HG02763 (cell line): Measurements from ENCODE around the gene THSD7B.
"Not testable (repeated sequence)": the region's sequence is repeated elsewhere in the genome, so short reads cannot be mapped to it uniquely, and the experiment has no call there.

Experiments used
- ATAC-seq: cut with Tn5 transposase; IDR thresholded peaks from one replicate; pipeline ENCODE4 v1.9.1; 2021; ENCODE audit warnings: mild to moderate bottlenecking, moderate library complexity; ENCODE audit not compliant: unreplicated experiment

THSD7B gene

DNA sequence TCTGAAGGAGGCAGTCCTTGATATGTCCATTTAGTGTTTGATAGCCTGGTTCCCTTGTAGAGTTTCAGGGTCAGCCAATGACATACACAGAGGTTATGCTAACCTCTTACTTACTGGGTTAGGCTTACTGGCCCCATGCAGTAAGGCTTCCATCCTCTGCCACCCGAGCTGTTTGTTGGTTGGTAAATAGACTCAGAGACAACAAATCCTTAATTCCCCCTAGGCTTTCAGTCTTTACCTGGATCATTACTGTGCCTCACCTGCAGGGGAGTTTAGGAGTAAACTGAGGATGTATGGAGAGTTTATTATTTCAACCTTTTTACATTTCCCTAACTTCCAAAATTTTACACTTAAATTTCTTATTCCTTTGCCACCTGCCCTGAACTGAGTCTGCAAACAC lies 746.2 kb downstream of the THSD7B start:
- ATAC-seq = no peak

DNA sequence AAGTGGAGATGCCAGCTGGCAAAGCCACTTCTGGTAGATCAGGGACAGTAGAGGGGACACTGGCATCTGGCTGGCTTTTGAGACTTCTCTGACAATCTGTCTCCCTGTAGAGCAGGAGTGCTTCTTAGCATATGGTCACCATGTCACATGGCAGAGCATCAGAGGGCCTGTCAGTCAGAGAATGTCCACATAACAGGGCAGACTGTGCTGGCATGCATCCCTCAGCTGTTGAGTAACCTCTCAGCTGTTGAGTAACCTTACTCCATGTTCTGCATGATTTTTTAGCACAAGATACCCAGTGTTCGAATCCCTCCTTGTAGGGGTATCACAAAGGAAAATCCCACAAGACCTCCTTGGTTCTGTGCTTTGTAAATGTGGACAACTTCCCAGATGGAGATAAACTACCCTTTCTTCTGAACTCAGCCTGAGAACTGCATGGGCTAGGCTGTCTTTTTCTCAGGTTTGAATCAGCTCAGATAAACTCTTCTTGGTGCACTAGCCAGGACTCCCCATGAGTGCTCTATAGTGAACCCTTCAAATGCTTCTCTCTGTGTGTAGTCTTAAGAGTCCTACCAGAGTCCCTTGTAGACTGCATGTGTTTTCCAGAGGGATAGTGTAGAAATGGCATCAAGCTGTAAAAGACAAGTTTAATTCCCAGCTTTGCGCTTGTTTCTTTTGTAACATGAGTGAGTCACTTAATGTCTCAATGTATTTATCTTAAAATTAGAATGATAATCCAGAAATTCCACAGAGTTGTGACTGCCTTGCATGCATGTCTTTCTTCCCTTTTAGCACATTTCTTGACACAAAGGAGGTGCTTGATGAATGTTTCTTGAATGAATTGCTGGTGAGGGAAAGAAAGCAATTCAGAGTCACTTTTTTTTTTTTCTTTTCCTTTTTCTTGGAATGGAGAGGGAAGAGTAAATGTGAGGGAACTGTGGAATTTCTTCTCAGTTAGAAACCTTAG lies 756.6 kb downstream of the THSD7B start:
- no peak for ATAC-seq

- no peak for ATAC-seq
These were observed 757.3 kb downstream of the THSD7B start for GRCh38 chr2:137522620-137523011.

DNA sequence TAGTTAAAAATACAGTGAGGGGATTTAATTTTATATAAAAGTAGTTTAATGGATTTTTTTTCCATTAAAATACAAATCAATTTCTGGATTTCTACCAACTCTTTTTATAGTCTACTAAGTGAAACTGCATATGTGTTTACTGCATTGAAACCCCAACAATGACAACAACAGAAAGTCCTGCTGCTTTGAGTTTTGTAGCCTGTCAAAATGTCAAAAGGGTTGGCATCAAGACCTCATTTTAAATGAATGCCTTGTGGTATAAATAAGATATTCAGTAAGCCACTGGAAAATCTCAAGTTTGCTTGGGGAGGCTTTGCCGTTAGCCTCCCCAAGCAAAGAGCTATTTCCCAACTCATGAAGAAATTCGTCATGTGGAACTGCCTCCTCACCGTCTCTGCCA lies 758.6 kb downstream of the THSD7B start:
- no peak for ATAC-seq

DNA sequence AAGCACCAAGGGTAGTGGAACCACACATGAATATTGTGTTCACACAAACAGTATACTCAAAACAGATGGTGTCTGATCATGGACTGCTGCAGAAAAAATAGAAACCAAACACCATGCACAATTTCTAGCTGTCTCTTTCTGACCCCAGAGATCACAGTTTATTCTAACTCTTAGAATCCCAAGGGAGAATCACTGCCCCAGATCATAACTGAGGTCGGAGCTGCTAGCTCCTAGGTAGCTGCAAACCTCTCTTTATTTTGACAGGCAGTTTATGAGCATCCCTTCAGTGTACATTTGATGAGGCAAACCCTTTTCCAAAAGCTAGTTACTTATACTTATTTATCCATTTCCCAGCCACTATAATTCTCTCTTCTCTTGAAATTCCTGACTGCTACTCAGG lies 759.8 kb downstream of the THSD7B start:
- no peak for ATAC-seq

- ATAC-seq = no peak
These were observed 760.4 kb downstream of the THSD7B start for GRCh38 chr2:137525641-137526190.

GRCh38 chr2:137535897-137536296 lies 770.6 kb downstream of the THSD7B start:
- no peak for ATAC-seq

DNA sequence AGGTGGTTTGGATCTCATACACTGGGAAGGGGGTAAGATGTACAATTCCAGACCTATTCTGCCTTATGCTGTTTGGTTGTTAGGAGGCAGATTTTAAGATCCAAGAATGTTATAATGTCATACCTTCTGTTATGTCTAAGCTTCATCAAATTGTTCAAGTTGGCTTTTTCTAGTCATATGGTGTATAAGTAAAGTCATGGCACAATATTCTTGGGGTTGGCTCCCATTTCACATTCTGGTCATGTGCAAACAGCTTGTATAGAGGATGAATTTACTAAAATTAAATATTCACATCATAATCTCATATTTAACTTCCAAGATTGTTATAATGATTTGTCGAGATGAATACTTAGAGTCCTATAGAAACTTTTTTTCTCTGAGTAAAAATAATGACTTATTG lies 774.0 kb downstream of the THSD7B start:
- ATAC-seq = no peak

- ATAC-seq = no peak
These were observed 782.5 kb downstream of the THSD7B start for GRCh38 chr2:137547842-137548241.

DNA sequence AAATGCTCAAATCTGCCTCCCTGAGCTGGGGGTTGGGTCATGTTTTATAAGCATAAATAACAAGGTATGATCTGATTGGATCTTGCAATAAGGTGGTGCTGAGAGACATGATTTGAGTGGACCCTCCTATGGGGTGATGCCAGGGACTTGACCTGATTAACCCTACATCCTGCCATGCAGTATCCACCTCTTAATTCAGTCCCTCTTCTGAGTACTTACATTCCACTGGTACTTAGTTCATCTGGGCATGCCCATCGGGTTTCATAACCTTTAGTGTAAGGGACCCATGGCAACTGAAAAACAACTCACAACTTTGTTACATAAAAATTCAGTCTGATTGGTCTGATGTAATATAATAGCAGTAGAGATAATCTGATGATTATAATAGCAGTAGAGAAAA lies 801.0 kb downstream of the THSD7B start:
- no peak for ATAC-seq

DNA sequence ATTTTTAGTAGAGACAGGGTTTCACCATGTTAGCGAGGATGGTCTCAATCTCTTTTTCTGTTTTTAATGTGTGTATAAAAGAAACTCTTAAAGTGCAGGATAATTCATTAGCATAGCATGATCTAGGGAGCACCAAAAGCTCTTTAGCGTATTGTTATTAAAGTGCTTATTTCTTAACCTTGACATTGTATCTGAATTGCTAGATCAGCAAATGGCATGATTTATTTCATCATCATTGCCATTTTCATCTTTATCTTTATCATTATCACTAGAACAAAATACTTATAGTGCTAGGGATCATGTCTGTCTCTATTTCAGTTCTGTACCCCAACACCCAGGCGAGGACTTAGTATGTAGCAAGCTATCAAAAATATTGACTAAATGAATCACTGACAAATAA lies 805.1 kb downstream of the THSD7B start:
- ATAC-seq = no peak

DNA sequence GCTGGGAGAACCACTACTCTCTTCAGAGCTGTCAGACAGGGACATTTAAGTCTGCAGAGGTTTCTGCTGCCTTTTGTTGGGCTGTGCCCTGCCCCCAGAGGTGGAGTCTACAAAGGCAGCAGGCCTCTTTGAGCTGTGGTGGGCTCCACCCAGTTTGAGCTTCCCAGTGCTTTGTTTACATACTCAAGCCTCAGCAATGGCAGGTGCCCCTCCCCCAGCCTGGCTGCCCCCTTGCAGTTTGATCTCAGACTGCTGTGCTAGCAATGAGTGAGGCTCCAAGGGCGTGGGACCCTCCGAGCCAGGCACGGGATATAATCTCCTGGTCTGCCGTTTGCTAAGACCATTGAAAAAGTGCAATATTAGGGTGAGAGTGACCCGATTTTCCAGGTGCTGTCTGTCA lies 822.5 kb downstream of the THSD7B start:
- not testable (repeated sequence) for ATAC-seq

DNA sequence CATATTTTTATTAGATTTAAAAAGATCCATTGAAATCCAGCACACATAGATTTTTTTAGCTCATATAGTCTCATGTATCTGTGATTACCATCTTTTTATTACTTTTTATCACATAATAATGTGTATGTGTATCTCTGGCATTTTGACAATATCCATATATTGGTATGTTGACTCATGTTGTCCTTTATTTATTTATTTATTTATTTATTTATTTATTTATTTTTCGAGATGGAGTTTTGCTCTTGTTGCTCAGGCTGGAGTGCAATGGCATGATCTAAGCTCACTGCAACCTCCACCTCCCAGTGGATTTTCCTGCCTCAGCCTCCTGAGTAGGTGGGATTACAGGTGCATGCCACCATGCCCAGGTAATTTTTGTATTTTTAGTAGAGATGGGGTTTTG lies 823.2 kb downstream of the THSD7B start:
- ATAC-seq = not testable (repeated sequence)

DNA sequence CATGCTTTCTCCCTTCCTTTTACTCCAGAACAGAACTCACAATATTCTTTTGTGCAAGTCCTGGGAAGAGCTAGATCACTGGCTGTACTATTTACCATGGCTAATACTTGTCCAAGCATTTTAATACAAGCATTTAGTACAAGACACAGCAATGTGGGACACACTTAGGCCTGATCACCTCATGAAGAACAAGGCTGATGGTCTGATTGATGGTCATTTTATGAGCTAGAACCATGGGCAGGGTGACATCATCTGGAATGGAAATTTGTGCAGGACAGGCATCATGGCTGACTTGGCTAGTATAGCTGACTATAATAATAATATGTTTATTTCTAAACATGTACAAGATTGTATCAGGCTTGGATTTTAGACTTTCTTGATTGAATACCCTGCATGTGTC lies 824.8 kb downstream of the THSD7B start:
- ATAC-seq = no peak

DNA sequence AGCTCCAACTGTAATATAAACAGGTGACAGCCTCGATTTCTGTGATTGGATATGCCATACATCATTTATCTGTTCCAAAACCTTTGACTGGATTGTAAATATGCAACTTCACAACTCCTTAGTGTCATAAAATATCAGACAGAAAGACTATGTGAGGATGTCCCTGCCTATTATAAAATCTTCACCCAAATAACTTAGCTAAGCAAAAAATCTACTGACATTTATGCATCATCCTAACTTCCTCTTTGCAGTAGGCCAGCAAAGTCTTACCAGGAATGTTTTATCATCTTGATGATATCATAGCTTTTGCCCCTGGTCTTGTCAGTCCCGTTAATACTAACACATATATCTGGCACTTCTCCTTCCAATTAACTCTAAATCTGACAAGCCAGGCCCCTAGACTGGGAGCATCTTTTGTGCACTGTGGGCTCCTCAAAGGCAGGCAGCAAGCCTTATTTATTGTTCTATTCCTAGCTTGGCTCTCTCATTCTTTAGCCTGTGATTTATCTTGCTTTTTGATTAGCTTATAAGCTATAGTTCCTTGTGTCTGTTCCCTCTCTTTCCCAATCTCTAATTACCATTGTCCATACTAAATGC lies 842.5 kb downstream of the THSD7B start:
- no peak for ATAC-seq

DNA sequence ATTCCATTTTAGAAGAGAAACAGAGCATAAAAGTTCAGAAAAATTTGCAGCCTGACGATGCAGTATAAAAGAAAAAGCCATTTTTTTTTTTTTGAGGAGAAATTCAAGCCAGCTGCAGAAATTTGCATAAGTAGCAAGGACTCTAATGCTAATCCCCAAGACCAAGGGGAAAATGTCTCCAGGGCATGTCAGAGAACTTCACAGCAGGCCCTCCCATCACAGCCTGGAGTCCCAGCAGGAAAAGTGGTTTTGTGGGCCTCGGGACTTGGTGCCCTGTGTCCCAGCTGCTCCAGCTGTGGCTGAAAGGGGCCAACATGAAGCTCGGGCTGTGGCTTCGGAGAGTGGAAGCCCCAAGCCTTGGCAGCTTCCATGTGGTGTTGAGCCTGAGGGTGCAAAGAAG lies 873.6 kb downstream of the THSD7B start:
- ATAC-seq = no peak

DNA sequence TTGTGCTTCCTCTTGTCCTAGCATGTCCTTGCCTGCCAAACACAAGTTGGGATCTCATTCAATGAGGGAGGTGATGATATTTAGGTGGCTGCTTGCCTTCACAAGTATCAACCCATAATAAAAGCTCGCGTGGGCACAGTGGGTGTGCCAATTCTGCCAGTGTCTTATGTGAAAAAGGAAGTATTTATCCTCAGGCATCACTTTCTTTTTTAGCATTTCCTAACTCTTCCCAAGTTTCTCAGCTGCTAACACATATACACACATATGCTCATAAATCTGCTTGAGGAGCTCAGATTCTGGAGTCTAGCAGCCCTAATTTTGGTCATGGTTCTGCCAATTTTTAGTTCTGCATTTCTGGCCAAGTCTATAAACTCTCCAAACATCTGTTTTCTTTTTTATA lies 879.4 kb downstream of the THSD7B start:
- ATAC-seq = no peak

DNA sequence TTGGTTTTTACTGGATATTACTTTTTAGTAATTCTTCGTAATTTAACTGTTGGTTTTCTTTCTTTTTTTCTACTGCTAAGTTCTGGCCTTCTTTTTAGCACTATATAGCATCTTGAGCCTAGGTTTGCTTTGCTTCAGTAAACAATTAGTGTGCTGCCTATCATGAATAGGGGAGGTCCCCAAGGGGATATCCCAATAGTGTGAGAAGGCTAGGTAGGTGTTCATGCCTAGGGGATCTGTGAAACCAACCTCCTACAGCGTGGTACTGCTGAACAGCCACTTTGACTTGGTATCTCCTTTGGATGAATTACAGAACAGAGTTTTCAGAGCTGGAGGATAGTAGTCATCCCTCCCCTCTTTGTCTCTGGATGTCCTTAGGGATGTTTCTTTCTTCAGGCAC lies 888.7 kb downstream of the THSD7B start:
- no peak for ATAC-seq

GRCh38 chr2:137655814-137656213 lies 890.5 kb downstream of the THSD7B start:
- ATAC-seq = no peak

GRCh38 chr2:137658433-137658832 lies 893.1 kb downstream of the THSD7B start:
- ATAC-seq = no peak

DNA sequence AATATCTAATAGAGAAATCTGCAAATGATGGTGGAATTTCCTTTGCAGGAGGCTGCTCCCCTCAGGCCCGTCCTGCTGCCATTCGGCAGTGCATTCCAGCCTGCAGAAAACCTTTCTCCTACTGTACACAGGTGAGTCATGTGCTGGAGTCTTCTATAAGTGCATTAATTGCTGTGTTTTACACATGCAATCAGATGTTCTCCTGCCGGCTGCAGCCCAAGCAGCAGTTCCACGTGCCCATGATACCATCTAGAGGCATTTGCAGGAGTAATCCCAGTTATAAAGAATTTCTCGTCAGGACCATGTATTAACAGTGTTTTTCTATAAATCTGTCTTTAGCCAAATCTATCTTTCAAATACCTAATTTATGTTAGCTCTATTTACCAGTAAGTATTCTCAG lies 894.3 kb downstream of the THSD7B start:
- no peak for ATAC-seq

- ATAC-seq = no peak
These were observed 904.8 kb downstream of the THSD7B start for GRCh38 chr2:137670111-137670510.
